Measurements from ENCODE around the gene PSD4. TPM values are rescaled to one million over a fixed set of nuclear protein-coding genes. Genes with fewer than 3 reads are reported as not detected.

PSD4 gene
- total and polyA plus RNA-seq, 2 of the 8 experiments (the other 6 are each of a cell fraction or from before 2014, with no cell fraction given): 0.53 to 1.2 TPM

DNA sequence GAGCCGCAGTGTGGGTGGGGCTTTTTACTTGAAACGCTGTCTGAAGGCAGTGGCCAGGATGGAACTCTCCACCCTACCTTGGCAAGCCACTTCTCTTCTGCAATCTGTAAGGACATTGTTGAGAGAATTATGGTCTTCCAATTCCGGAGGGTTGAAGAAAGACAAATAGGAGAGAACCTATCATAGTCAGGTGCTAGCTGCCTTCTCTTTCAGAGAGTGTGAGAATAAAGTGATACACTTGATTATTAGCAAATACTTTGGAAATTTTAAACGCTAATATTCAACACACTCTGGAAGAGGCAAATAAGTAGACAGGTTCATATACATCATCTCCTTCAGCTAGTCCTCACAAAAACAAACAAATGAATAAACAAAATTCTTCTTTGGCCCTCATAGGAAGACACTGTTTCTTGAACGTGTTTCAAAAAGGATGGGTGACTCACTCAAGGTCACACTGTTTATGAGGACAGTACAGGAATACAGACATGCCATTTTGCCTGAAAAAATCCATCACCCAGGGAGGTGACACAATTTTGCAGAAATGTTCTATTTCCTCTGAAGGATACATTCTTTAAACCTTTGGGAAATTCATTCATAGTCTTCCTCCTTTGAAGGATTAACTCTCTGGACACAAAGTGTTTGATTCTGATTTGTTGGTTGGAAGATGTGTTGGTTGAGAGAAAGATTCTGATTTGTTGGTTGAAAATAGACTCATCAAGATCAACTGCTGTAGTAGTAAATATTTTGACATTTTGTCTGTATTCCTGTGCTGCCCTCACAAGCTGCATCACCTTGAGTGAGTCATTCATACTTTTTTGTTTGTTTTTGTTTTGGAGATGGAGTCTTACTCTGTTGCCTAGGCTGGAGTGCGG lies 48.6 kb upstream of the PSD4 start:
- DNase-seq (ENCODE audit: low read depth in 1 of 2, low spot score in 2 of 2) (no peak), FAIRE-seq (no peak)
- Histone ChIP-seq H3K79me1 (ENCODE audit: low read depth, low read length) (no peaks in the 10 kb centered on the region), H3K23me2 (ENCODE audit: low read depth, low read length) (no peaks in the 10 kb centered on the region), H3K9me3 (ENCODE audit: insufficient read depth in 2 of 2, low read depth in 1 of 2, low read length in 1 of 2) (no peaks in the 10 kb centered on the region), H3K27me3 (replicated peaks in 1 of 4; ENCODE audit: control insufficient read depth in 3 of 4, extremely low read depth in 1 of 4, insufficient read depth in 3 of 4, low read length in 3 of 4) (no peaks in the 10 kb centered on the region), H3K23ac (ENCODE audit: insufficient read length) (no peak overlapping the region), H2BK20ac (ENCODE audit: low read length) (no peak overlapping the region), H4K8ac (ENCODE audit: extremely low read depth, insufficient read depth, low read length) (no peak overlapping the region), H4K91ac (replicated peaks; ENCODE audit: insufficient read length, low read length) (no peak overlapping the region), H3K4ac (replicated peaks; ENCODE audit: insufficient read length, low read depth, low read length) (no peak overlapping the region), H3K79me2 (ENCODE audit: control insufficient read depth in 1 of 2, insufficient read depth in 2 of 2, low read length in 2 of 2) (no peaks in the 10 kb centered on the region), H3K56ac (replicated peaks; ENCODE audit: insufficient read length, low read depth, low read length) (no peak overlapping the region), H4K5ac (ENCODE audit: insufficient read length, low read depth, low read length) (no peak overlapping the region), H2BK120ac (replicated peaks; ENCODE audit: low read depth, low read length) (no peak overlapping the region), H2AK5ac (ENCODE audit: low read depth, low read length) (no peak overlapping the region), H3K9ac (replicated peaks in 1 of 4; ENCODE audit: extremely low read depth in 1 of 4, low read depth in 3 of 4, low read length in 3 of 4) (no peak overlapping the region), H3K4me1 (replicated peaks in 1 of 4; ENCODE audit: control insufficient read depth in 3 of 4, insufficient read depth in 4 of 4, low read length in 3 of 4) (no peaks in the 10 kb centered on the region), H2BK12ac (ENCODE audit: low read depth, low read length) (no peak overlapping the region), H3K36me3 (ENCODE audit: control insufficient read depth in 2 of 4, insufficient read depth in 4 of 4, low read length in 3 of 4) (no peaks in the 10 kb centered on the region), H2BK15ac (ENCODE audit: low read length) (no peak overlapping the region), H2BK5ac (ENCODE audit: low read depth, low read length) (no peak overlapping the region), H3K27ac (ENCODE audit: low read depth, low read length) (no peak overlapping the region), H3K4me2 (ENCODE audit: insufficient read depth in 1 of 2, low read depth in 2 of 2, low read length in 2 of 2) (no peak overlapping the region), H4K20me1 (replicated peaks in 1 of 2; ENCODE audit: control insufficient read depth in 1 of 2, insufficient read depth in 2 of 2, low read length in 2 of 2) (peaks cover 0 to 2% of the 10 kb centered on the region in 2 experiments), H3K4me3 (ENCODE audit: extremely low read depth in 1 of 4, insufficient read depth in 2 of 4, low read depth in 3 of 4, low read length in 4 of 4) (no peak overlapping the region), H3K18ac (ENCODE audit: extremely low read depth, low read length) (no peak overlapping the region), H2AFZ (ENCODE audit: low read length) (no peak overlapping the region), H3K14ac (ENCODE audit: insufficient read length) (no peak overlapping the region)
- POLR2A ChIA-PET (ENCODE audit: partially characterized antibody): no interaction called here
- WGBS, 2 experiments (ENCODE audit: extremely low coverage in 1 of 2, insufficient coverage in 1 of 2, insufficient read length in 1 of 2, insufficient replicate concordance in 2 of 2, low coverage in 1 of 2, low lambda C conversion rate in 2 of 2, missing lambda C conversion rate in 1 of 2): 91% methylated on average over 6 of the region's 6 CpGs; no CpG with 5 or more reads in 1 of the 2 experiments
- CTCF ChIA-PET (ENCODE audit: partially characterized antibody): interaction anchor here (1.1 to 1.7 kb wide), 6 partner anchors 9 to 45 kb away, joined by 3 to 9 read pairs (median 4); no protein-coding TSS in a partner anchor
- TF ChIP-seq SP1 (IDR thresholded peaks at IDR 0.05; ENCODE audit: low read depth, low read length): no peak
- TF ChIP-seq EGR1 (IDR thresholded peaks at IDR 0.05; ENCODE audit: borderline replicate concordance, low read depth, low read length): no peak
- no peak for TF ChIP-seq CBX5 (IDR thresholded peaks at IDR 0.05; ENCODE audit: low read depth, low read length)
- no peak for TF ChIP-seq SAP30 (IDR thresholded peaks at IDR 0.05; ENCODE audit: insufficient read depth, insufficient replicate concordance, low read length)
- no peak for TF ChIP-seq BRCA1 (IDR thresholded peaks at IDR 0.05; ENCODE audit: low read depth, low read length)
- no peak for TF ChIP-seq KDM5A (IDR thresholded peaks at IDR 0.05; ENCODE audit: low read length)
- TF ChIP-seq, protein P1, sequence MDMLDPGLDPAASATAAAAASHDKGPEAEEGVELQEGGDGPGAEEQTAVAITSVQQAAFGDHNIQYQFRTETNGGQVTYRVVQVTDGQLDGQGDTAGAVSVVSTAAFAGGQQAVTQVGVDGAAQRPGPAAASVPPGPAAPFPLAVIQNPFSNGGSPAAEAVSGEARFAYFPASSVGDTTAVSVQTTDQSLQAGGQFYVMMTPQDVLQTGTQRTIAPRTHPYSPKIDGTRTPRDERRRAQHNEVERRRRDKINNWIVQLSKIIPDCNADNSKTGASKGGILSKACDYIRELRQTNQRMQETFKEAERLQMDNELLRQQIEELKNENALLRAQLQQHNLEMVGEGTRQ (IDR thresholded peaks at IDR 0.05; ENCODE audit: low read length): no peak
- no peak for TF ChIP-seq SP4 (IDR thresholded peaks at IDR 0.05; ENCODE audit: low read length)
- TF ChIP-seq KDM1A (IDR thresholded peaks at IDR 0.05; ENCODE audit: borderline replicate concordance, low read length): no peak
- TF ChIP-seq EP300 (IDR thresholded peaks at IDR 0.05; ENCODE audit: borderline replicate concordance in 1 of 2, low read depth in 2 of 2, low read length in 2 of 2): no peak
- TF ChIP-seq TAF7 (optimal IDR thresholded peaks at IDR 0.05; ENCODE audit: borderline replicate concordance, low read depth, low read length): no peak
